ENCODE results near the gene PRSS1.
"Not testable (repeated sequence)": the region's sequence is repeated elsewhere in the genome, so short reads cannot be mapped to it uniquely, and the experiment has no call there.

GRCh38 chr7:142741932-142742331 is 7.3 kb upstream of the PRSS1 start:
- TF ChIP-seq, protein P1, sequence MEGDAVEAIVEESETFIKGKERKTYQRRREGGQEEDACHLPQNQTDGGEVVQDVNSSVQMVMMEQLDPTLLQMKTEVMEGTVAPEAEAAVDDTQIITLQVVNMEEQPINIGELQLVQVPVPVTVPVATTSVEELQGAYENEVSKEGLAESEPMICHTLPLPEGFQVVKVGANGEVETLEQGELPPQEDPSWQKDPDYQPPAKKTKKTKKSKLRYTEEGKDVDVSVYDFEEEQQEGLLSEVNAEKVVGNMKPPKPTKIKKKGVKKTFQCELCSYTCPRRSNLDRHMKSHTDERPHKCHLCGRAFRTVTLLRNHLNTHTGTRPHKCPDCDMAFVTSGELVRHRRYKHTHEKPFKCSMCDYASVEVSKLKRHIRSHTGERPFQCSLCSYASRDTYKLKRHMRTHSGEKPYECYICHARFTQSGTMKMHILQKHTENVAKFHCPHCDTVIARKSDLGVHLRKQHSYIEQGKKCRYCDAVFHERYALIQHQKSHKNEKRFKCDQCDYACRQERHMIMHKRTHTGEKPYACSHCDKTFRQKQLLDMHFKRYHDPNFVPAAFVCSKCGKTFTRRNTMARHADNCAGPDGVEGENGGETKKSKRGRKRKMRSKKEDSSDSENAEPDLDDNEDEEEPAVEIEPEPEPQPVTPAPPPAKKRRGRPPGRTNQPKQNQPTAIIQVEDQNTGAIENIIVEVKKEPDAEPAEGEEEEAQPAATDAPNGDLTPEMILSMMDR (IDR thresholded peaks at IDR 0.05; ENCODE audit: insufficient read depth, low read length, poor library complexity, severe bottlenecking), result not testable (repeated sequence)
- TF ChIP-seq EZH2phosphoT487 (conservative IDR thresholded peaks at IDR 0.05; ENCODE audit: low read length), result not testable (repeated sequence)

Measured in SU-DHL-6 (cell line).